GM13977 (cell line): ENCODE measurements around the gene CALCA.

Source experiments
- DNase-seq: peaks from one replicate; pipeline ENCODE4 v3.0.0; 2012; ENCODE audit warnings: low spot score
- CTCF ChIP-seq: IDR thresholded peaks from 2 replicates; pipeline ENCODE4 v1.5.1; 2012; ENCODE audit warnings: mild to moderate bottlenecking, control low read depth; ENCODE audit not compliant: insufficient read depth; ENCODE audit errors: extremely low read depth, missing control alignments
- in situ Hi-C: fragments of 300-500 bp; cut with MboI; formaldehyde crosslinking; loops from one replicate; pipeline ENCODE4 v1.12.0; 2022; ENCODE audit warnings: low sequenced_read_pairs, low pct_unique_long_range_greater_than_20kb, mixed read lengths, inconsistent platforms; ENCODE audit not compliant: unreplicated experiment

Gene CALCA

DNA sequence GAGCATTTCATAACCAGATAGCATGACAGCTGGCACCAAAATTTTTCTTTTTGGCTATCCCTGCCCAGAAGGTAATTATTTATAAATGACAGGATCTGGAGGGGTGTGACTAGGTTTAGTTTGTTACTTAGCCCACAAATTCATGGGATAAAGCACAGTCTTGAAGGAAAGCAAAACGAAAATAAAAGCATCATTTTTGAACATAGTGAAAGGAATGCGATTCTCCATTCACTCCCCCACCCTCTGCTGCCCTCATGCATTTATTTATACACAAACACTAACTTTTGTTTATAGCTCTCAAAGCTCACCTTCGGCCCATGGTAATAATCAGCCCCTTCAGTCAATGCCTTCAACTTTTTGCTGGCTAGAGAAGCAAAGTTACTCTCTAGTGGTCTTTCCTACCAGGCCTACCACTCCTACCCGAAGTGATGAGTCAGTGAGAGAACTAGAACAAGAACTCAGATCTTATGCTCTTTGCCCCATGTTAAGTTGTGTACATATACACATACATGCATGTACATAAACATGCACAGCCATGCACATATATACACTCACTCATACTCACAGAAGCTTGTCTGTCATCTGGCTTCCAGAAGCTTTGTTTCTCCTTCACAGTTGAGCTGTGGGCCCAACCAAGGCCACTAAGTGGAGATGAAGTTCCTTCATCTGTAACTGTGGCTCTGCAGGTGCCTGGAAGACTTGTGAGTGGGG lies 22.6 kb downstream of the CALCA start:
- in situ Hi-C loops = no loop called here
- DNase-seq = no peak
- no peak for TF ChIP-seq CTCF

- in situ Hi-C loops = no loop called here
- no peak for TF ChIP-seq CTCF
- no peak for DNase-seq
Measured at GRCh38 chr11:14942745-14943144, 29.4 kb downstream of the CALCA start.

GRCh38 chr11:14938936-14939335 lies 33.2 kb downstream of the CALCA start:
- in situ Hi-C loops = no loop called here
- no peak for DNase-seq
- TF ChIP-seq CTCF = no peak

- TF ChIP-seq CTCF = no peak
- in situ Hi-C loops = no loop called here
- no peak for DNase-seq
Measured at GRCh38 chr11:14934641-14935351, 37.4 kb downstream of the CALCA start.

DNA sequence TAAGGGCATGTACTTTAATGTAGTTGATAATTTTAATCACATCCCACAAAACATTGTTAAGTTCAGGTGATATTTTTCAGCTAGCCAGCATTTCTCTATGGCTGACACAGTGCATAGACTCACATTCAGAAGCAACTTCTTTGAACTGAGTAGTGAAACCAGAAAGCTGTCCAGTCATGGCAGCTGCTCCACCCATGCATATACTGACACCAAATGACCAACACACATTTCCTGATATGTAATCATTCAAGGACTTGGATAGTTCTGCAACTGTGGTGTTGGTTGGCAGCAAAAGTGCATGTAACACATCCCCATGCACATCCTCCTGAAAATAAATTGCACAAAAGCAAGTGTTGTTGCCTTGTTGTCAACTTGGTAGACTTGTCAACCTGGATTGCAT lies 39.7 kb downstream of the CALCA start:
- TF ChIP-seq CTCF = no peak
- DNase-seq = no peak
- in situ Hi-C loops = no loop called here

GRCh38 chr11:14930369-14930768 lies 41.8 kb downstream of the CALCA start:
- DNase-seq = no peak
- in situ Hi-C loops = no loop called here
- no peak for TF ChIP-seq CTCF
